Embryonic facial prominence (tissue), 1 donor: Measurements from ENCODE around the gene CRYZL1.
"Not testable (repeated sequence)": the region's sequence is repeated elsewhere in the genome, so short reads cannot be mapped to it uniquely, and the experiment has no call there.

Experiments
- DNase-seq: peaks from one replicate; pipeline ENCODE4 v3.0.0-alpha.2; 2016; ENCODE audit errors: extremely low spot score

The CRYZL1 gene

DNA sequence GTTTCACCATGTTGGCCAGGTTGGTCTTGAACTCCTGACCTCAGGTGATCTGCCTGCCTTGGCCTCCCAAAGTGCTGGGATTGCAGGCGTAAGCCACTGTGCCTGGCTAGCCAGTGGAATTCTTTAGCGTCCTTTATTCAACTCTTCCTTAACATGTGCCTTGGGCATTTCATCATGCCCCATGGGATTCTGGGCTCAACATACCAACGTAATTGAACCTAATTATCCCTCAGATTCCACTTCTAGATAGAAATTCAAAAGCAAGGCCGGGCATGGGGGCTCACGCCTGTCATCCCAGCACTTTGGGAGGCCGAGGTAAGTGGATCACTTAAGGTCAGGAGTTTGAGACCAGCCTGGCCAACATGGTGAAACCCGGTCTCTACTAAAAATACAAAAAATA is 15.4 kb downstream of the CRYZL1 start:
- not testable (repeated sequence) for DNase-seq

- no peak for DNase-seq
Measured at GRCh38 chr21:33622253-33622652, 19.3 kb downstream of the CRYZL1 start.

GRCh38 chr21:33619726-33620125 is 21.8 kb downstream of the CRYZL1 start:
- DNase-seq = no peak

- no peak for DNase-seq
Measured at GRCh38 chr21:33618407-33618806, 23.1 kb downstream of the CRYZL1 start.

DNA sequence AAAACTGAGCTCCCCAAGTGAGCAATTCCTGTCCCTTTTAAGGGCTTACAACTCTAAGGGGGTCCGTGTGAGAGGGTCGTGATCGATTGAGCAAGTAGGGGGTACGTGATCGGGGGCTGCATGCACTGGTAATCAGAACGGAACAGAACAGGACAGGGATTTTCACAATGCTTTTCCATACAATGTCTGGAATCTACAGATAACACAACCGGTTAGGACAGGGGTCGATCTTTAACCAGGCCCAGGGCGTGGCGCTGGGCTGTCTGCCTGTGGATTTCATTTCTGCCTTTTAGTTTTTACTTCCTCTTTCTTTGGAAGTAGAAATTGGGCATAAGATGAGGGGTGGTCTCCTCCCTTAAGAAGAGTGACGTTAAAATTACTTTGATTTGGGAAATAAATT is 24.0 kb downstream of the CRYZL1 start:
- DNase-seq = not testable (repeated sequence)

GRCh38 chr21:33611006-33611744 is 30.4 kb downstream of the CRYZL1 start:
- no peak for DNase-seq

- no peak for DNase-seq
Measured at GRCh38 chr21:33608559-33608958, 33.0 kb downstream of the CRYZL1 start.

GRCh38 chr21:33598051-33598450 is 43.5 kb downstream of the CRYZL1 start:
- no peak for DNase-seq

- peak; percentile 69 for DNase-seq
Measured at GRCh38 chr21:33588485-33589335, 52.8 kb downstream of the CRYZL1 start, which contains the start of gene DONSON. TSS of gene DONSON (minus strand) at chr21:33588684. CDS start at chr21:33588641, 43 bp downstream.

- DNase-seq = peak; percentile 8
Measured at GRCh38 chr21:33587792-33588484, 53.6 kb downstream of the CRYZL1 start.

- no peak for DNase-seq
Measured at GRCh38 chr21:33586927-33587326, 54.6 kb downstream of the CRYZL1 start.

- no peak for DNase-seq
Measured at GRCh38 chr21:33584455-33584854, 57.1 kb downstream of the CRYZL1 start.

DNA sequence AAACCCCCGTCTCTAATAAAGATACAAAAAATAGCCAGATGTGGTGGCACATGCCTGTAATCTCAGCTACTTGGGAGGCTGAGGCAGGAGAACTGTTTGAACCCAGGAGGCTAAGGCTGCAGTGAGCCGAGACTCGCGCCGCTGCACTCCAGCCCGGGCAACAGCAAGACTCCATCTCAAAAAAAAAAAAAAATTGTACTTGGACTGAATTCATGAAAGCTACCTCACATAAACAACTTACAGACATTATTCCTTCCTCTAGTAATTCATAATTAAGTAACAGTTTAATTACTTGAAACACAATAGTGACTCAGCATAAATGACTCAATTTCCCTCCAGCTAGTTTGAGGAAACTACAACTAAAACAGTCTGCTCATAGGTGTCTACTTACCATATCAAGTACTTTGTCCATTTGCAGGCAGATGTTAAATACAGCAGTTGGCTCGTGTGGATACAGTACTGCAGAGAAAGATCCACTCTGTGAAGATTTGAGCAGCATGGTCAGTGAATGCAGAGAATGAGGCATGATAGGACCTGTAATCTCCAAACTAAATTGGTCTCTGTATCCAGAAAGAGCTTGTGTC is 62.5 kb downstream of the CRYZL1 start:
- DNase-seq = no peak

GRCh38 chr21:33578214-33578613 is 63.3 kb downstream of the CRYZL1 start:
- no peak for DNase-seq

- DNase-seq = not testable (repeated sequence)
Measured at GRCh38 chr21:33576741-33577141, 64.8 kb downstream of the CRYZL1 start.

DNA sequence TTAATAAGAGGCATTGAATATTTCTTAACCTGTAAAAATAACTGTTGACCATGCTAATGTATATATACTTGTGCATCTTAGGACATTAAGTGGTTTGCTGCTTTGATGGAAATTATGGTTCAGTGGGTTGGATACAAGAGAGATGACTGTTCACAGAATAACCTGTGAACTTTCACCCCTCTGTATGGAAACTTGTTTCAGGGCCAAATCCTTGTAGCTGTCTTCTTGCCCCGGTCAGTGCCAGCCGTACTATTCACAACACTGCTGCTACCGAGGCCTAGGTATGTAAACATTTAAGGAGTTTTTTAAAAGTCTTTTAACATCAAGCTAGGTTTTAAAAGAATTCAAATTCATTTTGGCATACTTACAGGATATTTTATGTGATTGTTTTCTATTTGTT is 69.2 kb downstream of the CRYZL1 start:
- DNase-seq = no peak

- DNase-seq = no peak
Measured at GRCh38 chr21:33569991-33570390, 71.5 kb downstream of the CRYZL1 start.

- DNase-seq = no peak
Measured at GRCh38 chr21:33568448-33568847, 73.1 kb downstream of the CRYZL1 start.

DNA sequence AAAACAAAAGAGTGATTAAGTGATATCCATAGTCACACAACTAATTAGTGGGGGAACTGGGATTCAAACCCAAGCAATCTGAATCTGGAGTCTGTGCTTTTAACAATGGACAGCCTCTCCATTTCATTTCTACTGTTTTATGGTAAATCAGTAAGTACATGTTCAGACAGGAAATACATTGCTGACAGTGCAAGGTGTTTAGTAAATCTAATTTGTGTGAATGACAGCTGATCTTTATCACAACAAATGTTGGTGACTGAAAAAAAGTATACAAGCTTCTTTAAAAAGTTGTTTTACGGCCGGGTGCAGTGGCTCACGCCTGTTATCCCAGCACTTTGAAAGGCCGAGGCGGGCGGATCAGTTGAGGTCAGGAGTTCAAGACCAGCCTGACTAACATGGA is 73.6 kb downstream of the CRYZL1 start:
- no peak for DNase-seq

GRCh38 chr21:33566514-33566913 is 75.0 kb downstream of the CRYZL1 start:
- no peak for DNase-seq

GRCh38 chr21:33562389-33562788 is 79.2 kb downstream of the CRYZL1 start:
- no peak for DNase-seq

GRCh38 chr21:33561373-33561772 is 80.2 kb downstream of the CRYZL1 start:
- no peak for DNase-seq
